SK-N-SH (cell line): Measurements from ENCODE around the gene CYP4F22. TPM values are rescaled to one million over a fixed set of nuclear protein-coding genes. Genes with fewer than 3 reads are reported as not detected.

Experiments used
- CTCF ChIA-PET: fragments of 300-600, 350-600 bp; formaldehyde crosslinking; extraction: SDS; loops from one replicate; lab custom pipeline; 2021; lab: Yijun Ruan, JAX
- POLR2A ChIA-PET: fragments of 350-600 bp; sonication (Branson Sonifier 250); formaldehyde crosslinking; extraction: SDS; loops from one replicate; lab custom pipeline; 2020; ENCODE audit warnings: antibody characterized with exemption, inconsistent platforms; lab: Yijun Ruan, JAX
- DNase-seq: peaks from one replicate; pipeline ENCODE4 v3.0.0; 2012
- H2AFZ ChIP-seq: fragments of 200-600 bp; sonication (generic); 2 replicates; pipeline ENCODE4 v1.8.1; 2016; ENCODE audit warnings: antibody characterized with exemption, mild to moderate bottlenecking, low read depth
- H3F3A ChIP-seq: fragments of 200-600 bp; sonication (generic); replicated peaks from 2 replicates; pipeline ENCODE3; 2016; ENCODE audit warnings: antibody characterized with exemption, mild to moderate bottlenecking; ENCODE audit not compliant: insufficient read depth
- H3K27ac ChIP-seq, 2 experiments: fragments of 200-500 bp in 1 of 2; fragments of 200-600 bp in 1 of 2; sonication (Bioruptor generic) in 1 of 2; sonication (generic), shearing (Covaris generic) in 1 of 2; 2 replicates each; pipeline versions ENCODE4 v1.5.1 to v1.6.1; 2014 to 2016; ENCODE audit warnings: low read depth in 2 of 2, inconsistent platforms in 1 of 2, low read length in 1 of 2, mild to moderate bottlenecking in 1 of 2, mixed read lengths in 1 of 2
- H3K27me3 ChIP-seq: fragments of 200-600 bp; sonication (generic), shearing (Covaris generic); 2 replicates; pipeline ENCODE4 v1.6.1; 2016; ENCODE audit warnings: mixed run types; ENCODE audit not compliant: insufficient read depth
- H3K36me3 ChIP-seq, 2 experiments: fragments of 200-500 bp in 1 of 2; fragments of 200-600 bp in 1 of 2; sonication (Bioruptor generic) in 1 of 2; sonication (generic) in 1 of 2; replicated peaks in 1 of 2; 2 replicates each; pipeline versions ENCODE3 to v1.5.1; 2014 to 2016; ENCODE audit warnings: low read length in 1 of 2, mild to moderate bottlenecking in 1 of 2; ENCODE audit not compliant: insufficient read depth in 2 of 2, control insufficient read depth in 1 of 2
- H3K4me1 ChIP-seq, 2 experiments: fragments of 200-500 bp in 1 of 2; fragments of 200-600 bp in 1 of 2; sonication (Bioruptor generic) in 1 of 2; sonication (generic), shearing (Covaris generic) in 1 of 2; 2 replicates each; pipeline versions ENCODE4 v1.5.1 to v1.6.1; 2014 to 2016; ENCODE audit warnings: low read depth in 1 of 2, low read length in 1 of 2, mixed run types in 1 of 2; ENCODE audit not compliant: insufficient read depth in 2 of 2, control insufficient read depth in 1 of 2
- H3K4me2 ChIP-seq: fragments of 200-600 bp; sonication (generic), shearing (Covaris generic); 2 replicates; pipeline ENCODE4 v1.6.1; 2017; ENCODE audit warnings: mixed run types
- H3K4me3 ChIP-seq, 2 experiments: fragments of 200-500 bp in 1 of 2; fragments of 200-600 bp in 1 of 2; sonication (Bioruptor generic) in 1 of 2; sonication (generic), shearing (Covaris generic) in 1 of 2; 2 replicates each; pipeline versions ENCODE4 v1.5.1 to v1.8.1; 2014 to 2016; ENCODE audit warnings: low read depth in 2 of 2, inconsistent platforms in 1 of 2, low read length in 1 of 2, mild to moderate bottlenecking in 1 of 2, mixed read lengths in 1 of 2, moderate library complexity in 1 of 2
- H3K79me2 ChIP-seq: fragments of 200-600 bp; sonication (generic); 2 replicates; pipeline ENCODE4 v1.8.1; 2017; ENCODE audit warnings: mild to moderate bottlenecking; ENCODE audit not compliant: insufficient read depth
- H3K9ac ChIP-seq: fragments of 200-600 bp; sonication (generic); 2 replicates; pipeline ENCODE4 v1.6.1; 2017; ENCODE audit warnings: mixed run types
- H3K9me2 ChIP-seq: fragments of 200-600 bp; sonication (generic); 2 replicates; pipeline ENCODE4 v1.6.1; 2017; ENCODE audit warnings: mixed run types
- H3K9me3 ChIP-seq: fragments of 200-600 bp; sonication (generic); 2 replicates; pipeline ENCODE4 v1.6.1; 2017; ENCODE audit warnings: mixed run types, mild to moderate bottlenecking, moderate library complexity
- H4K20me1 ChIP-seq: fragments of 200-600 bp; sonication (generic); 2 replicates; pipeline ENCODE4 v1.6.1; 2017; ENCODE audit warnings: mild to moderate bottlenecking, mixed run types; ENCODE audit not compliant: insufficient read depth
- CHD2 ChIP-seq: fragments of 150-350 bp; IDR thresholded peaks from 2 replicates; pipeline ENCODE4 v1.6.1; 2018; ENCODE audit warnings: low read length; ENCODE audit not compliant: partially characterized antibody
- ELF1 ChIP-seq: IDR thresholded peaks from 2 replicates; pipeline ENCODE4 v1.4.0; 2012
- FOXJ3 ChIP-seq: sonication (generic); formaldehyde crosslinking; IDR thresholded peaks from 2 replicates; pipeline ENCODE4 v1.5.1; 2020; ENCODE audit warnings: mild to moderate bottlenecking, missing genetic modification reagents
- GABPA ChIP-seq: IDR thresholded peaks from 2 replicates; pipeline ENCODE4 v1.4.0; 2012; ENCODE audit warnings: low read depth, mild to moderate bottlenecking
- GATA2 ChIP-seq: sonication (generic); formaldehyde crosslinking; IDR thresholded peaks from 2 replicates; pipeline ENCODE4 v1.5.0; 2020; ENCODE audit warnings: mild to moderate bottlenecking, missing genetic modification reagents
- MAX ChIP-seq: IDR thresholded peaks from 2 replicates; pipeline ENCODE4 v1.4.0; 2012; ENCODE audit warnings: low read depth
- MEF2A ChIP-seq: IDR thresholded peaks from 2 replicates; pipeline ENCODE4 v1.4.0; 2012; ENCODE audit warnings: low read depth, borderline replicate concordance
- MXI1 ChIP-seq: IDR thresholded peaks from 2 replicates; pipeline ENCODE4 v1.6.1; 2012; ENCODE audit warnings: mild to moderate bottlenecking, low read depth, low read length, improper control_type of control experiment
- PBX3 ChIP-seq: IDR thresholded peaks from 2 replicates; pipeline ENCODE4; 2012
- POLR2AphosphoS5 ChIP-seq: IDR thresholded peaks from 2 replicates; pipeline ENCODE4 v1.6.1; 2012; ENCODE audit warnings: low read depth, low read length
- RFX5 ChIP-seq: IDR thresholded peaks from 2 replicates; pipeline ENCODE4 v1.6.1; 2012; ENCODE audit warnings: mild to moderate bottlenecking, improper control_type of control experiment, low read length
- RXRA ChIP-seq: IDR thresholded peaks from 2 replicates; pipeline ENCODE4 v1.4.0; 2012; ENCODE audit warnings: low read depth, mild to moderate bottlenecking, borderline replicate concordance
- SIN3A ChIP-seq: IDR thresholded peaks from 2 replicates; pipeline ENCODE4 v1.6.1; 2012; ENCODE audit warnings: low read depth, mild to moderate bottlenecking, low read length, moderate library complexity, borderline replicate concordance
- SMC3 ChIP-seq: IDR thresholded peaks from 2 replicates; pipeline ENCODE4 v1.6.1; 2012; ENCODE audit warnings: low read depth, low read length, improper control_type of control experiment
- TAF1 ChIP-seq: IDR thresholded peaks from 2 replicates; pipeline ENCODE4 v1.6.1; 2012; ENCODE audit warnings: low read depth, mild to moderate bottlenecking, low read length, moderate library complexity, borderline replicate concordance
- YY1 ChIP-seq: IDR thresholded peaks from 2 replicates; pipeline ENCODE4 v1.4.0; 2012; ENCODE audit warnings: low read depth, mild to moderate bottlenecking
- WGBS: methylation state at CpG from one replicate; pipeline ENCODE4 v1.1.6; 2017; ENCODE audit warnings: low lambda C conversion rate; 5-methylcytosine and 5-hydroxymethylcytosine counted together
- polyA plus RNA-seq, 3 experiments: library from polyadenylated mRNA; depleted of rRNA; stranded (reverse); fragments of >200 nt; gene quantifications; 2 replicates each; pipeline ENCODE4 v1.2.3, GENCODE V29; 2012
- TF ChIP-seq, protein P1 (sequence below): IDR thresholded peaks from 2 replicates; pipeline ENCODE4 v1.4.0; 2012; ENCODE audit warnings: low read depth, borderline replicate concordance
- TF ChIP-seq, protein P2 (sequence below): fragments of 150-350 bp; IDR thresholded peaks from 2 replicates; pipeline ENCODE4 v1.6.1; 2016; ENCODE audit warnings: mild to moderate bottlenecking, low read depth, low read length

The CYP4F22 gene
- polyA plus RNA-seq, 1 of the 3 experiments (the other 2 are of a cell fraction): not detected

DNA sequence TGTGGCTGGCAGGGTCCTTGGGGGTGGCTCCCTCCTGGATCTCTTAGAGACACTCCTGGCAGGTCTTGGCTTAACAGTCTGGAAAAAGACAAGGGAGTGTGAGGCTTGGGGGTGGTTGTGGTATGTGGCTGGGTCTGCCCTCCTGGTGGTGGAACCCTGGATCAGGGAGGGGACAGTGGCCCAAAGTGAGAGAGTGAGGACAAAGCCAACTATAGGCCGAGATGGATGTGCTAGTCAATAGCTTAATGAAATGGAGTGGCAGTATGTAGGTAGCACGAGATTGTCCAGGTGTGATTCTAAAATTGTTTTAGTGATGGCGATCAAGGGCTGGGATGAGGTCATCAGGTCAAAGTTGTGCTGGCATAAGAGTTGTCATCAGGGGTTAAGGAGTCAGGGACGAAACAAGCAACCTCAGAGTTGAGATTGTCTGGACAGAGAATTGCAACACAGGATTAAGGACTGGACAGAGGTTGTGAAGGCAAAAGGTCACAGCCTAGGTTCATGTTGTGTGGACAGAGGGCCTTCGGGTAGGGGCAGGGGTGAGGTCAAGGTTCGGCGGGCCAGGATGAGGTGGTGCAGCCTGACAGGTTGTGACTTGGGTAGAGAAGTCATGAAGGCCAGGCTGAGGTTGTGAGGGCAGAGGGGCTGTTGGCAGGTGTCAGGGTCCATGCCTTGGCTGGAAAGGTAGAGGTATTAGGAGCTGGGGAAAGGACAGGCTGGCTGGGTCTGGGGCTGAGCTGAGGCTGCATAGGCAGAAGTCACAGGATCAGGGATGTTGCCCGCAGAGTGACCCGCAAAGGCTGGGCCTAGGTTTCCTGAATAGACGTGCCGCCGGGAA, 39.4 kb upstream of the CYP4F22 start:
- no peak overlapping the region for H3K4me2 ChIP-seq
- WGBS: 45% methylated on average over 12 of the region's 12 CpGs

GRCh38 chr19:15469513-15470297, 38.6 kb upstream of the CYP4F22 start:
- WGBS: 15% methylated on average over 23 of the region's 65 CpGs
- no peak overlapping the region for H3K27ac ChIP-seq
- peak; percentile 25 for DNase-seq
- no peak for TF ChIP-seq GATA2
- TF ChIP-seq, protein P1, sequence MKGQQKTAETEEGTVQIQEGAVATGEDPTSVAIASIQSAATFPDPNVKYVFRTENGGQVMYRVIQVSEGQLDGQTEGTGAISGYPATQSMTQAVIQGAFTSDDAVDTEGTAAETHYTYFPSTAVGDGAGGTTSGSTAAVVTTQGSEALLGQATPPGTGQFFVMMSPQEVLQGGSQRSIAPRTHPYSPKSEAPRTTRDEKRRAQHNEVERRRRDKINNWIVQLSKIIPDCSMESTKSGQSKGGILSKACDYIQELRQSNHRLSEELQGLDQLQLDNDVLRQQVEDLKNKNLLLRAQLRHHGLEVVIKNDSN: no peak
- TF ChIP-seq SIN3A: no peak
- TF ChIP-seq MAX: no peak
- no peak for TF ChIP-seq SMC3
- no peak for TF ChIP-seq GABPA
- no peak for TF ChIP-seq ELF1
- TF ChIP-seq CHD2: no peak
- TF ChIP-seq POLR2AphosphoS5: no peak
- TF ChIP-seq, protein P2, sequence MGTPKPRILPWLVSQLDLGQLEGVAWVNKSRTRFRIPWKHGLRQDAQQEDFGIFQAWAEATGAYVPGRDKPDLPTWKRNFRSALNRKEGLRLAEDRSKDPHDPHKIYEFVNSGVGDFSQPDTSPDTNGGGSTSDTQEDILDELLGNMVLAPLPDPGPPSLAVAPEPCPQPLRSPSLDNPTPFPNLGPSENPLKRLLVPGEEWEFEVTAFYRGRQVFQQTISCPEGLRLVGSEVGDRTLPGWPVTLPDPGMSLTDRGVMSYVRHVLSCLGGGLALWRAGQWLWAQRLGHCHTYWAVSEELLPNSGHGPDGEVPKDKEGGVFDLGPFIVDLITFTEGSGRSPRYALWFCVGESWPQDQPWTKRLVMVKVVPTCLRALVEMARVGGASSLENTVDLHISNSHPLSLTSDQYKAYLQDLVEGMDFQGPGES: no peak
- TF ChIP-seq RFX5: no peak
- TF ChIP-seq FOXJ3 (CRISPR knock-in tag): no peak
- TF ChIP-seq RXRA: no peak
- TF ChIP-seq YY1: no peak
- no peak for TF ChIP-seq TAF1
- TF ChIP-seq MEF2A: no peak

More for the DNA sequence above, 39.4 kb upstream of the CYP4F22 start:
- H3K27ac ChIP-seq: no peak overlapping the region
- no peaks in the 10 kb centered on the region for H3K79me2 ChIP-seq
- no peaks in the 10 kb centered on the region for H3K9me3 ChIP-seq
- peak; percentile 4 for DNase-seq
- POLR2A ChIA-PET: interaction anchor here (1.2 kb wide), 1 partner anchor 16 kb away, joined by 3 read pairs; no protein-coding TSS in a partner anchor
- H3F3A ChIP-seq: peaks cover 8% of the 10 kb centered on the region
- CTCF ChIA-PET: no interaction called here
- TF ChIP-seq GATA2 (no peak), RXRA (no peak), SMC3 (no peak), MXI1 (no peak), PBX3 (no peak), SIN3A (no peak)
- TF ChIP-seq, protein P2: no peak
- H3K4me1 ChIP-seq: no peaks in the 10 kb centered on the region
- H3K9ac ChIP-seq: no peak overlapping the region
- no peaks in the 10 kb centered on the region for H3K36me3 ChIP-seq
- H2AFZ ChIP-seq: no peak overlapping the region
- H3K27me3 ChIP-seq: peaks cover 30% of the 10 kb centered on the region
- H4K20me1 ChIP-seq: no peaks in the 10 kb centered on the region
- H3K4me3 ChIP-seq: no peak overlapping the region
- no peaks in the 10 kb centered on the region for H3K9me2 ChIP-seq

More at GRCh38 chr19:15469513-15470297, 38.6 kb upstream of the CYP4F22 start:
- H3K27me3 ChIP-seq: peaks cover 30% of the 10 kb centered on the region
- ChIA-PET POLR2A (no interaction called here), CTCF (interaction anchor here (0.6 kb wide), 1 partner anchor 151 kb away, joined by 3 read pairs; no protein-coding TSS in a partner anchor)
- no peak overlapping the region for H2AFZ ChIP-seq
- H3F3A ChIP-seq: peaks cover 8% of the 10 kb centered on the region
- H3K4me2 ChIP-seq: no peak overlapping the region
- H3K9ac ChIP-seq: no peak overlapping the region
- H4K20me1 ChIP-seq: no peaks in the 10 kb centered on the region
- H3K4me3 ChIP-seq: no peak overlapping the region
- H3K79me2 ChIP-seq: no peaks in the 10 kb centered on the region
- H3K4me1 ChIP-seq: no peaks in the 10 kb centered on the region
- H3K36me3 ChIP-seq: no peaks in the 10 kb centered on the region
- H3K9me3 ChIP-seq: no peaks in the 10 kb centered on the region
- H3K9me2 ChIP-seq: no peaks in the 10 kb centered on the region
